HepG2 (cell line): Measurements from ENCODE around the gene TMEM9. TPM values are rescaled to one million over a fixed set of nuclear protein-coding genes. Genes with fewer than 3 reads are reported as not detected.
A peak's percentile ranks its signal among the peaks of the same experiment; 100 is the strongest.

Experiments used
- ARNT2 ChIP-seq: sonication (generic); formaldehyde crosslinking; IDR thresholded peaks from 2 replicates; pipeline ENCODE4 v1.8.0; 2022; ENCODE audit warnings: mild to moderate bottlenecking, low read depth, missing genetic modification reagents, moderate library complexity
- CC2D1A ChIP-seq: sonication (generic); formaldehyde crosslinking; IDR thresholded peaks from 2 replicates; pipeline ENCODE4 v1.8.1; 2023; ENCODE audit warnings: mild to moderate bottlenecking, missing genetic modification reagents
- FLYWCH1 ChIP-seq: sonication (generic); formaldehyde crosslinking; IDR thresholded peaks from 2 replicates; pipeline ENCODE4 v1.8.1; 2023; ENCODE audit warnings: mild to moderate bottlenecking, missing genetic modification reagents
- MYC ChIP-seq: sonication (generic); formaldehyde crosslinking; IDR thresholded peaks from 2 replicates; pipeline ENCODE4 v1.9.0; 2021; ENCODE audit warnings: missing genetic modification reagents, borderline replicate concordance
- NRL ChIP-seq: sonication (generic); formaldehyde crosslinking; IDR thresholded peaks from 2 replicates; pipeline ENCODE4 v1.5.0; 2020; ENCODE audit warnings: missing genetic modification reagents, mild to moderate bottlenecking, moderate library complexity, borderline replicate concordance
- POLR2G ChIP-seq: fragments of 200-400 bp; formaldehyde crosslinking; IDR thresholded peaks from 2 replicates; pipeline ENCODE4 v1.6.1; 2018; ENCODE audit warnings: mild to moderate bottlenecking, low read depth, low read length, moderate library complexity
- RAD21 ChIP-seq: fragments of 450-650 bp; formaldehyde crosslinking; IDR thresholded peaks from 2 replicates; pipeline ENCODE4 v1.5.0; 2020; ENCODE audit warnings: mild to moderate bottlenecking
- RELA ChIP-seq: sonication (generic); formaldehyde crosslinking; IDR thresholded peaks from 2 replicates; pipeline ENCODE4 v1.4.0; 2020; ENCODE audit warnings: missing genetic modification reagents
- STAG1 ChIP-seq: sonication (generic); formaldehyde crosslinking; IDR thresholded peaks from 2 replicates; pipeline ENCODE4 v1.4.0; 2020; ENCODE audit warnings: missing genetic modification reagents
- TSC22D2 ChIP-seq: sonication (generic); formaldehyde crosslinking; IDR thresholded peaks from 2 replicates; pipeline ENCODE4 v1.5.1; 2020; ENCODE audit warnings: missing genetic modification reagents, mild to moderate bottlenecking, borderline replicate concordance
- ZBTB21 ChIP-seq: sonication (generic); formaldehyde crosslinking; IDR thresholded peaks from 2 replicates; pipeline ENCODE4 v1.4.0; 2020; ENCODE audit warnings: missing genetic modification reagents
- ZEB1 ChIP-seq: IDR thresholded peaks from 2 replicates; pipeline ENCODE4 v1.6.1; 2012; ENCODE audit warnings: mild to moderate bottlenecking, low read depth, inconsistent platforms; ENCODE audit not compliant: insufficient replicate concordance
- ZFY ChIP-seq: sonication (generic); formaldehyde crosslinking; IDR thresholded peaks from 2 replicates; pipeline ENCODE4 v1.4.0; 2020; ENCODE audit warnings: missing genetic modification reagents
- ZNF570 ChIP-seq: sonication (generic); formaldehyde crosslinking; IDR thresholded peaks from 2 replicates; pipeline ENCODE4 v1.4.0; 2020; ENCODE audit warnings: mild to moderate bottlenecking, missing genetic modification reagents, borderline replicate concordance
- ZNF614 ChIP-seq: IDR thresholded peaks from 2 replicates; pipeline ENCODE4 v1.6.1; 2018; ENCODE audit warnings: missing biosample characterization, missing genetic modification reagents, inconsistent platforms, borderline replicate concordance
- ZNF883 ChIP-seq: sonication (generic); formaldehyde crosslinking; IDR thresholded peaks from 2 replicates; pipeline ENCODE4 v1.5.1; 2020; ENCODE audit warnings: mild to moderate bottlenecking, missing genetic modification reagents; ENCODE audit errors: not compliant biosample characterization
- polyA plus RNA-seq, 8 experiments: library from polyadenylated mRNA; depleted of rRNA in 3 of 8; stranded (reverse) in 7 of 8; unstranded in 1 of 8; fragments of >200 nt; fragmentation: Illumina TruSeq in 4 of 8; extraction: Trizol in 4 of 8; gene quantifications; 2 replicates each; pipeline versions ENCODE4 v1.2.1 to v1.2.3, GENCODE V29; 2011 to 2016; ENCODE audit warnings: low read depth in 4 of 8, missing spikeins in 1 of 8, mixed read lengths in 1 of 8; ENCODE audit not compliant: insufficient read depth in 1 of 8
- total RNA-seq, 5 experiments: library from RNA; depleted of rRNA; stranded (reverse); fragments of >200 nt; fragmentation: Illumina TruSeq; extraction: Trizol; gene quantifications; 2 replicates each; pipeline ENCODE4 v1.2.3, GENCODE V29; 2016; ENCODE audit warnings: low read depth in 1 of 5
- TF ChIP-seq, protein P1 (sequence below): sonication (generic); formaldehyde crosslinking; IDR thresholded peaks from 2 replicates; pipeline ENCODE4 v1.9.0; 2021; ENCODE audit warnings: mild to moderate bottlenecking, missing genetic modification reagents
- TF ChIP-seq, protein P2 (sequence below): sonication (generic); formaldehyde crosslinking; IDR thresholded peaks from 2 replicates; pipeline ENCODE4 v1.4.0; 2020; ENCODE audit warnings: missing genetic modification reagents

Gene TMEM9
- total and polyA plus RNA-seq, 2 of the 13 experiments (the other 11 are each of a cell fraction or from before 2014, with no cell fraction given) = 60.9 to 102 TPM

DNA sequence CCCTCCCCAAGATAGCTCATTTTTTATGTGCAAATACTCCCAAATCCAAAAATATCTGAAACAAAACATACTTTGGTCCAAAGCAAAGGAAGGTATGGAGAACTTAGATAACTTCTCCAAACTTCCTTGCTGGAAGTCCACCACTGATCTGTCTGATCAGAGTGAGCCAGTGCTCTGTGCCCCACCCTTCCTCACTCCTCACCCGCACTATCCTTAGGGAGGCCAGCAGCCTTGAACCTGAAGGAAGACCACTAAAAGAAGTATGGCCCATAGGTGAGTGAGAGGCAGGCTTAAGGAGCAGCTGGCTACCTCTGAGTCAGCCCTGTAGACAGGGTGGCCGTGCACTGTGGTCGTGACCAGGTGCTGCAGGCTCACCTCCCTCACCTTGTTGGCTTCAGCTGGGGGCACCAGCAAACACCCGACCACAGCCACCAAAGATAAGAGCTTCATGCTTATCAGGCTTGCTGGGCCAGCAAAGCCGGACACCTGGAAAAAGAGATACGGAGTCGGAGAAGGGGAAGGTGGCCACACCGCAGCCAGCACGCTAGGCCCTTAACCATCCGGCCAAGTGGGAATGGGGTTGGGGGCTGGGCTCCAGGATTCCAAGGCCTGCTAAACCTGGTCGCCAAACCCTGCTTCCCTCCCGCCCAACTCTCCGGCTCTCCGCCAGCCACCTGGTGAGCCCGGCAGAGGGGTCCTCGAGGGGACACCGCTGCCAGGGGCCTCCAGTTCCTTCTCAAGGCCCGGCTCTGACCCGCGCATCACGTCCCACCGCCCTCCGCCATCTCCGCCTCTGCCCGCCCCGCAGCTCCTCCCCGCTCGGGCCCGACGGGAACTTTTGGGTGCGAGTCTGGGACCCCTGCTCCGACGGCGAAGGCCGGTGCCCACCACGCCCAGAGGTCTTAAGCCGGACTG, 543 bp downstream of the TMEM9 start (continued):
- TF ChIP-seq, protein P1, sequence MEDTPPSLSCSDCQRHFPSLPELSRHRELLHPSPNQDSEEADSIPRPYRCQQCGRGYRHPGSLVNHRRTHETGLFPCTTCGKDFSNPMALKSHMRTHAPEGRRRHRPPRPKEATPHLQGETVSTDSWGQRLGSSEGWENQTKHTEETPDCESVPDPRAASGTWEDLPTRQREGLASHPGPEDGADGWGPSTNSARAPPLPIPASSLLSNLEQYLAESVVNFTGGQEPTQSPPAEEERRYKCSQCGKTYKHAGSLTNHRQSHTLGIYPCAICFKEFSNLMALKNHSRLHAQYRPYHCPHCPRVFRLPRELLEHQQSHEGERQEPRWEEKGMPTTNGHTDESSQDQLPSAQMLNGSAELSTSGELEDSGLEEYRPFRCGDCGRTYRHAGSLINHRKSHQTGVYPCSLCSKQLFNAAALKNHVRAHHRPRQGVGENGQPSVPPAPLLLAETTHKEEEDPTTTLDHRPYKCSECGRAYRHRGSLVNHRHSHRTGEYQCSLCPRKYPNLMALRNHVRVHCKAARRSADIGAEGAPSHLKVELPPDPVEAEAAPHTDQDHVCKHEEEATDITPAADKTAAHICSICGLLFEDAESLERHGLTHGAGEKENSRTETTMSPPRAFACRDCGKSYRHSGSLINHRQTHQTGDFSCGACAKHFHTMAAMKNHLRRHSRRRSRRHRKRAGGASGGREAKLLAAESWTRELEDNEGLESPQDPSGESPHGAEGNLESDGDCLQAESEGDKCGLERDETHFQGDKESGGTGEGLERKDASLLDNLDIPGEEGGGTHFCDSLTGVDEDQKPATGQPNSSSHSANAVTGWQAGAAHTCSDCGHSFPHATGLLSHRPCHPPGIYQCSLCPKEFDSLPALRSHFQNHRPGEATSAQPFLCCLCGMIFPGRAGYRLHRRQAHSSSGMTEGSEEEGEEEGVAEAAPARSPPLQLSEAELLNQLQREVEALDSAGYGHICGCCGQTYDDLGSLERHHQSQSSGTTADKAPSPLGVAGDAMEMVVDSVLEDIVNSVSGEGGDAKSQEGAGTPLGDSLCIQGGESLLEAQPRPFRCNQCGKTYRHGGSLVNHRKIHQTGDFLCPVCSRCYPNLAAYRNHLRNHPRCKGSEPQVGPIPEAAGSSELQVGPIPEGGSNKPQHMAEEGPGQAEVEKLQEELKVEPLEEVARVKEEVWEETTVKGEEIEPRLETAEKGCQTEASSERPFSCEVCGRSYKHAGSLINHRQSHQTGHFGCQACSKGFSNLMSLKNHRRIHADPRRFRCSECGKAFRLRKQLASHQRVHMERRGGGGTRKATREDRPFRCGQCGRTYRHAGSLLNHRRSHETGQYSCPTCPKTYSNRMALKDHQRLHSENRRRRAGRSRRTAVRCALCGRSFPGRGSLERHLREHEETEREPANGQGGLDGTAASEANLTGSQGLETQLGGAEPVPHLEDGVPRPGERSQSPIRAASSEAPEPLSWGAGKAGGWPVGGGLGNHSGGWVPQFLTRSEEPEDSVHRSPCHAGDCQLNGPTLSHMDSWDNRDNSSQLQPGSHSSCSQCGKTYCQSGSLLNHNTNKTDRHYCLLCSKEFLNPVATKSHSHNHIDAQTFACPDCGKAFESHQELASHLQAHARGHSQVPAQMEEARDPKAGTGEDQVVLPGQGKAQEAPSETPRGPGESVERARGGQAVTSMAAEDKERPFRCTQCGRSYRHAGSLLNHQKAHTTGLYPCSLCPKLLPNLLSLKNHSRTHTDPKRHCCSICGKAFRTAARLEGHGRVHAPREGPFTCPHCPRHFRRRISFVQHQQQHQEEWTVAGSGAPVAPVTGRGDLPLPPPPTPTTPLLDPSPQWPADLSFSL = no peak
- TF ChIP-seq POLR2G (peak; percentile 41; the same call in 1 of the 2 replicates), STAG1 (CRISPR knock-in tag) (no peak), NRL (CRISPR knock-in tag) (peak; percentile 61), TSC22D2 (CRISPR knock-in tag) (no peak), ZFY (CRISPR knock-in tag) (peak; percentile 85), CC2D1A (CRISPR knock-in tag) (no peak), ZEB1 (no peak), ZBTB21 (no peak), RAD21 (CRISPR knock-in tag) (no peak), FLYWCH1 (CRISPR knock-in tag) (no peak), ZNF883 (no peak), MYC (CRISPR knock-in tag) (peak; percentile 65; the same call in 1 of the 2 replicates), RELA (CRISPR knock-in tag) (no peak), ZNF614 (CRISPR knock-in tag) (no peak), ZNF570 (CRISPR knock-in tag) (no peak), ARNT2 (CRISPR knock-in tag) (no peak)
- TF ChIP-seq, protein P2, sequence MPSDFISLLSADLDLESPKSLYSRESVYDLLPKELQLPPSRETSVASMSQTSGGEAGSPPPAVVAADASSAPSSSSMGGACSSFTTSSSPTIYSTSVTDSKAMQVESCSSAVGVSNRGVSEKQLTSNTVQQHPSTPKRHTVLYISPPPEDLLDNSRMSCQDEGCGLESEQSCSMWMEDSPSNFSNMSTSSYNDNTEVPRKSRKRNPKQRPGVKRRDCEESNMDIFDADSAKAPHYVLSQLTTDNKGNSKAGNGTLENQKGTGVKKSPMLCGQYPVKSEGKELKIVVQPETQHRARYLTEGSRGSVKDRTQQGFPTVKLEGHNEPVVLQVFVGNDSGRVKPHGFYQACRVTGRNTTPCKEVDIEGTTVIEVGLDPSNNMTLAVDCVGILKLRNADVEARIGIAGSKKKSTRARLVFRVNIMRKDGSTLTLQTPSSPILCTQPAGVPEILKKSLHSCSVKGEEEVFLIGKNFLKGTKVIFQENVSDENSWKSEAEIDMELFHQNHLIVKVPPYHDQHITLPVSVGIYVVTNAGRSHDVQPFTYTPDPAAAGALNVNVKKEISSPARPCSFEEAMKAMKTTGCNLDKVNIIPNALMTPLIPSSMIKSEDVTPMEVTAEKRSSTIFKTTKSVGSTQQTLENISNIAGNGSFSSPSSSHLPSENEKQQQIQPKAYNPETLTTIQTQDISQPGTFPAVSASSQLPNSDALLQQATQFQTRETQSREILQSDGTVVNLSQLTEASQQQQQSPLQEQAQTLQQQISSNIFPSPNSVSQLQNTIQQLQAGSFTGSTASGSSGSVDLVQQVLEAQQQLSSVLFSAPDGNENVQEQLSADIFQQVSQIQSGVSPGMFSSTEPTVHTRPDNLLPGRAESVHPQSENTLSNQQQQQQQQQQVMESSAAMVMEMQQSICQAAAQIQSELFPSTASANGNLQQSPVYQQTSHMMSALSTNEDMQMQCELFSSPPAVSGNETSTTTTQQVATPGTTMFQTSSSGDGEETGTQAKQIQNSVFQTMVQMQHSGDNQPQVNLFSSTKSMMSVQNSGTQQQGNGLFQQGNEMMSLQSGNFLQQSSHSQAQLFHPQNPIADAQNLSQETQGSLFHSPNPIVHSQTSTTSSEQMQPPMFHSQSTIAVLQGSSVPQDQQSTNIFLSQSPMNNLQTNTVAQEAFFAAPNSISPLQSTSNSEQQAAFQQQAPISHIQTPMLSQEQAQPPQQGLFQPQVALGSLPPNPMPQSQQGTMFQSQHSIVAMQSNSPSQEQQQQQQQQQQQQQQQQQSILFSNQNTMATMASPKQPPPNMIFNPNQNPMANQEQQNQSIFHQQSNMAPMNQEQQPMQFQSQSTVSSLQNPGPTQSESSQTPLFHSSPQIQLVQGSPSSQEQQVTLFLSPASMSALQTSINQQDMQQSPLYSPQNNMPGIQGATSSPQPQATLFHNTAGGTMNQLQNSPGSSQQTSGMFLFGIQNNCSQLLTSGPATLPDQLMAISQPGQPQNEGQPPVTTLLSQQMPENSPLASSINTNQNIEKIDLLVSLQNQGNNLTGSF (CRISPR knock-in tag) = 0 out of 2 replicates have a peak, but pooled peaks have one; percentile 23
